Pons (tissue), 1 donor: ENCODE data around the gene ARHGAP10.

Experiments
- DNase-seq: peaks from one replicate; pipeline ENCODE4 v3.0.0-alpha.2; 2016; ENCODE audit warnings: low spot score

Gene ARHGAP10

DNA sequence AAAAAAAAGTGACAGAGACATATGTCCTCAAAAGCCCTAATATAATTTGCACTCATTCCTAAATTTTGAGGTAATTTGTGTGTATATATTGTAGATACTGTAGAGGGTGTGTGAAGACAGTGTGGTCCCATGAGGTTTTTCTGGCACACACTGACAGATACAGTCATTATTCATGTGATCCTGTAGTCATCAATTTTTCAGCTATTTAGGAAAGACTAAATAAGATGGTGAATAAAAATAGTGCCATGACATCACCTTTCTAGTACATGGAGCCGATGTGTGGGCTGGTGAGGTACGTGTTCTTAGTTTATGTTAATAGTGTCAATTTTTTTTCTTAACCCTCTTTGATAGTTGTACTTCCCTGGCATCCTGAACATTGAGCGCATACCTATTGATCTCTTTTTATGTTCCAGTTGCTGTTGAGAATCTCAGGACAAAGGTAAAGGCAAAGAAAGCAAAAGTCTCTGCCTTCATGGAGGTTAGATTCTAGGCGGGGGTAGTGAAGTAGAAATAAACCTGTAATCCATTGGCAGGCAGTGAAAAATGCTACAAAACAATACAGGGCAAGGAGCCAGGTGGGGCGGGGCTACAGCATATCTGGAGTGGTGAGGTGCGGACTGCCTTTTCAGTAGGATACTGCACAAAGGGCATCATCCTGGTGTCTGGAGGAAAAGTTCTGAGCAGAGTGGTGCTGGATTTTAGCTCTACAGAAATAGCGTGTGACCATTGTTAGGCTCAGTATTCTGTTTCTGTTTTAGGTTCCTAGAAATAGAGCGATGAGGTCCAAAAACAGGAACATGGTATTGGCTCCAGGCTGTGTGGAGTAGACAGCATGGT is 93.8 kb downstream of the ARHGAP10 start:
- DNase-seq = peak; percentile 22

GRCh38 chr4:147826288-147826646 is 94.4 kb downstream of the ARHGAP10 start:
- DNase-seq = no peak

- DNase-seq = no peak
Observed at GRCh38 chr4:147828331-147828905, 96.5 kb downstream of the ARHGAP10 start.

DNA sequence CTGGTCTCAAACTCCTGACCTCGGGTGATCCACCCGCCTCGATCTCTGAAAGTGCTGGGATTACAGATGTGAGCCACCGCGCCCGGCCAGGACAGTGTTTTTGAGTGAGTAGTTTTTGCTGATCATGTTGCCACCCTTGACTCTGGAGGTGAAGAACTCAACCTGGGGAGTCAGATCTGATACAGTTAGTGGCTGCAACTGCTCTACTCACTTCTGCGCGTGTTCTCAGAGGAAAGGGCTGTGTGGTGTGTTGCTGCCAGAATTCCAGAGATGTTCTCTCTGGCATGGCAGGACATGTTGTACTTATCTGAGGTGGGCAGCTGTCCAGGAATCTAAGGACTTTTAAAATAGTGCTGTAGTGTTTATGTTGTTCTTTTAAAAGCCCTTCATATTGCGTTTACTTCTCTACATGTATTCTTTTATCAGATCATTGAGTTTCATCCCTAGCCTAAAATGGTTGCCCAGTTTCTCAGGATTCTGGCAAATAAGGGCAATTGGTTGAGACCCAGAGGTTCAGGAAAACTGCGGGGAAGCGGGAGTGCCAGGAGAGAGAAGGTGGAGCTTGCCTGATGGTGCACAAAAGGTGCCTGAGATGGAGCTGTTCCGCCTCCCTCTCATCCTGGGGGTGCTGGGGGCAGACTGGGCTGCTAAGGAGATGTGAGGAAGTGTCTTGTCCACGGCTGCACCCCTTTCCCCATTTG is 97.7 kb downstream of the ARHGAP10 start:
- no peak for DNase-seq

GRCh38 chr4:147830102-147830463 is 98.2 kb downstream of the ARHGAP10 start:
- DNase-seq = no peak

GRCh38 chr4:147830987-147831386 is 99.1 kb downstream of the ARHGAP10 start:
- no peak for DNase-seq

DNA sequence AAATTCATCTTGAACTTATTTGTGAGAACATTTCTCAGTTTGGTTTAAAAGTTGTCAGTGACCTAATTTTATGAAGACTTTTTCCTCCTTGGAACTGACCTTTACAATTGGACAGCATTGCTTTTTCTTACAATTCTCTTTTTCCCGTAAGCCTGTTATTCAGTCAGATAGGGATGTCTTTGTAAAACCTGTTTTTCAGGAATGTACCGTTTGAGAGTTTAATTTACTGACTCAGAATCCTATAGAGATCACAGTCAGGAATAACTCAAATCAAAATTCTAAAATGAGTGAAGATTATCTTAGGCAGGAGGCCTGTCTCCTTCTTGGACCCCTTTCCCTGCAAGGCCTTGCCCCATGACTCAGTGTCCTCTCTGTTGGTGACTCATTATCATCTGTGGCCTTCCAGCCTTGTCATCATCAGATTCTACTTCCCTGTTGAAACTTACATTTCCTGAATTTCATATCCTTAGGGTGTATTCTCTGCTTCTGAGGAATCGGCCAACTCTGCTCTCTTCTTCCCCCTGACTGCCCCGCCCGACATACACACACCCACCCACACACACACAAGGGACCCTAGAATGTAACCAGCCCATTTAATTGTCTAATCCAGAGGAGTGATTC is 99.8 kb downstream of the ARHGAP10 start:
- peak; percentile 51 for DNase-seq

- DNase-seq = no peak
Observed at GRCh38 chr4:147833254-147833653, 101.4 kb downstream of the ARHGAP10 start.

DNA sequence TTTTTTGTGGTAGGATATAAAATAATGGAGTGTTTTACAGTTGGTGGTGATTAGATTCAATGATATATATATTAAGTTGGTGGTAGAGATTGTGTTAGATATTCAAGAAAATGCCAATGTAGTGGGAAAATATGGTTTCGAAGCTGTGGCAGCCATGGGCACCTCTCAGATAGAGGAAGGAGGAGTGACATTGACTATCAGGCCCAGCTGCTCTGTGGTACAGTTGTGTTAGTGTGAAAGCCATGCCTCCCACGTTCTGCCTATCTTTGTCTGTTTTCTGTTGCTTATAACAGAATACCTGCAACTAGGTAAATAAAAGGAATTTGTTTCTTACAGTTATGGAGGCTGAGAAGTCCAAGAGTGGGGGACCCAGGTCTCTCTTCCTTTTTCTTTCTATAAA is 101.9 kb downstream of the ARHGAP10 start:
- no peak for DNase-seq

DNA sequence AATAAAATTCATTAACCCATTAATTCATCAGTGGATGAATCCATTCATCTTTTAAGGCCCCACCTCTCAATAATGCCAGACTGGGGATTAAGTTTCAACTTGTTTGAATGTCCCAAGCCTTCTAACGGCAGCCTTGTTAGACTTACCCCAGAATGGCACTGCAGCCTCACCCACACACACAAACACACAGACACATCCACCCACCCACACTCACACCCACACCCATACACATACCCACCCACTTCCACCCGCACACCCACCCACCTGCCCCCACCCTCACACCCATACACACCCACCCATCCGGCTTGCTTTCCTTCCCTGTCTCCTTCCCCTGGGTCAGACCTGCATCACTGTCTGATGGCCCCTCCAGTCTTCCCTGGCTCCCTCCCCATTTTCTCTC is 102.6 kb downstream of the ARHGAP10 start:
- no peak for DNase-seq

DNA sequence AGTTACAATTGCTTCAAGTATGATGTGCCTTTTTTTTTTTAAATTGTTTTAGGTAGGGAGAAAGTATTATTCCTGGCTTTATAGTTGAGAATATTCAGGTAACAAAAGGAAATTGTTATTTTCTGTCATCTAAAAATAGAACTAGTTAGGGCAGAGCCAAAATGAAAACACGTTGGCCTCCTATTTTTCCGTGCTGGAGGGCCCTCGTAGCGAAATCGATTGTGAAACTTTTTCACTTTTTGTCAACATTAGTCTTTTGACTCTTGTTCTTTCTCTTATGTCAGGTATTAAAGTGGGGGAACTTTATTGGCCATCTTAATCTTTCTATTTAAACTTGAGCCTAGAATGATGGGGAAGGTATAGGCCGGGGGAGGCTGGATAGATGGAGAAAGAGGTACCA is 104.9 kb downstream of the ARHGAP10 start:
- no peak for DNase-seq

DNA sequence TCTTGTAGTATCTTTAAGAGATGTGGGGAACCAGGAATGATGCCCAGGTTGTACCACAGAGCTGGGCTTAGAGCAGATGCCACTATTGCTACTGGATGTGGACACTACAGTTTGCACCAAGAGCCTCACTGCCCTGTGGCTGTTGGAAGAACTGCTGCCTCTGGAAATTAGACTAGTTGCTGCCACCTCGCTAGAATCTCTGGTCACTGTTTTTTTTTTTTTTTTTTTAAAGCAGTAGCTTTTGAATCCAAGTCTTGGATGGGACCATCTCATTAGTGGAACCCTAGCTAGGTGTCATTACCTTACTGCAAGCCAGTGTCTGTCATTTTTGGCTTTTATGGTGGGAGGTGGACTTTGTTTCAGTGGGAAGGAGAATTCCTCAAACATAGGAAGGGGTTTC is 105.5 kb downstream of the ARHGAP10 start:
- DNase-seq = no peak

- no peak for DNase-seq
Observed at GRCh38 chr4:147837854-147838253, 106.0 kb downstream of the ARHGAP10 start.

GRCh38 chr4:147839200-147839599 is 107.3 kb downstream of the ARHGAP10 start:
- DNase-seq = no peak

DNA sequence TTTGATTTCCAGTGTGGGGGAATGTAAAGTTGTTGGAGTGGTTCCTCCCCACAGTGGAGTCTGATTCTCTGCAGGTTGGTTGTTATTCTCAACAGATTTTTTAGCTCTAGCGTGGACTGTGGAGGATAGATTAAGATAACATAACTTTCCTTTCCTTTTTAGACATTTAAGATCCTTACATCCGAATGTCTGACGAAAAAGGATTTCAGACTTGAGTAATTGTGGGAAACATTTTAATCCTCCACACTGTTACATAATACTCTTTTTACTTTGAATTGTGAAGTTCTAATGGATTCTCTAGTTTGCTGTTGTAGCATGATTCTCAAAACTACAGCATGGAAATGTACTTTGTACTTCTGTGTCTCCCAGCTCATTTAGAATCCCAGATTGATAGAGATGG is 107.8 kb downstream of the ARHGAP10 start:
- no peak for DNase-seq

- DNase-seq = no peak
Observed at GRCh38 chr4:147840838-147841738, 109.2 kb downstream of the ARHGAP10 start.

DNA sequence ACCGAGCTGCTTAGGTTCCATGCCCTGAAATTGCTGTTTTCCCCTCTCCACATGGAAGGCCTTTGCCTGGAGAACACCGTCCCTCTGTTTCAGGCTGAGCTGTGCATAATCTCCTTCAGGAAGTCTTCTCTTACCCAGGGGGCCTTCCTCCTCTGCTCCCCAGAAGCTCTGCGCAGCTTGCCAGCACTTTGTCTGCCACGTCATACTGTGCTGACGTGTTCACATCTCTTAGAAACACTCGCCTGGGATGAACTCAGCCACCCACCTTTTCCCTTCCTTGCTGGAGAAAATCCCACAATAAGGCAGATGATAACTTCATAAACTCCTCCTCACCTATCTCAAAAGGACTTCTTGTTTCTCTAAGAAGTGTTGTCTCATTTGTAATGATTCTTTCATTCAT is 110.7 kb downstream of the ARHGAP10 start:
- no peak for DNase-seq

DNA sequence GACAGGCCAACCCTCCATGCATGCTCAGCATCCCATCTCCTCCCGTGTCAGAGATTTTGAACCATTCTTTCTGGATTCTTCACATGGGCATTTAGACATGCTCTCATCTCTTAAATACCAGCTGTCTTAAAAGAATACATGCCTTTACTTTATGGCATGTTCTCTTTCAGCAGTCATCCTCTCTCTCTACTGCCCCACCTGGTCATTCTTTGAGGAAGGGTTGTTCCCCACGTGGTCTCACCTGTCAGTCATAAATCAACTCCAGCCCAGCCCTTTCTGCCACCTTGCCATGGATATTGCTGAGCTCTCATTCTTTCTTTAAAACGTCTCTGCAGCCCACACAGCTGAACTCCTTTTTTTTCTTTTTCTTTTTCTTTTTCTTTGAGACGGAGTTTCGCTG is 111.3 kb downstream of the ARHGAP10 start:
- no peak for DNase-seq

- DNase-seq = no peak
Observed at GRCh38 chr4:147844781-147845180, 112.9 kb downstream of the ARHGAP10 start.

GRCh38 chr4:147846318-147847155 is 114.6 kb downstream of the ARHGAP10 start:
- no peak for DNase-seq
